ENCODE measurements around the gene OTX2. TPM values are rescaled to one million over a fixed set of nuclear protein-coding genes. Genes with fewer than 3 reads are reported as not detected.

OTX2 gene
- total RNA-seq, 2 donors from 2014 or later: not detected

DNA sequence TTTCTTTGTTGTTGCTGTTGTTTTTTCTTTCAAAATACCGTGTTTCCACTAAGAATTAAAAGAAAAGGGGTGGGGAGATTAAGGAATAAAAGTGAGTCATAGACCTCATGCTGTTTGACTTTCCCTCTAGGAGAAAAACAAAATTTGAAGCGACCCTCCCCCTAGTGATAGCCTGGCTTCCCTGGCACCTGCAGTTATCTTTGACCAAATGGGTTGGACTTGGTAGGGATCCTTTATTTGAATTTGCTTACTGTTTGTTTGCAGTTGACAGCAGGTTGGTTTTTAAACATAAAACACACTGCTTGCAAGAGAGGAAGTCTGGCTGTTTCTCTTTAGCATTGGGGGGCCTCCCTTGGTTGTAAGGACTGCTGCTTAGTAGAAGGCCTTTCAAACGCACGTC, 14.0 kb downstream of the OTX2 start:
- TF ChIP-seq, protein P1, sequence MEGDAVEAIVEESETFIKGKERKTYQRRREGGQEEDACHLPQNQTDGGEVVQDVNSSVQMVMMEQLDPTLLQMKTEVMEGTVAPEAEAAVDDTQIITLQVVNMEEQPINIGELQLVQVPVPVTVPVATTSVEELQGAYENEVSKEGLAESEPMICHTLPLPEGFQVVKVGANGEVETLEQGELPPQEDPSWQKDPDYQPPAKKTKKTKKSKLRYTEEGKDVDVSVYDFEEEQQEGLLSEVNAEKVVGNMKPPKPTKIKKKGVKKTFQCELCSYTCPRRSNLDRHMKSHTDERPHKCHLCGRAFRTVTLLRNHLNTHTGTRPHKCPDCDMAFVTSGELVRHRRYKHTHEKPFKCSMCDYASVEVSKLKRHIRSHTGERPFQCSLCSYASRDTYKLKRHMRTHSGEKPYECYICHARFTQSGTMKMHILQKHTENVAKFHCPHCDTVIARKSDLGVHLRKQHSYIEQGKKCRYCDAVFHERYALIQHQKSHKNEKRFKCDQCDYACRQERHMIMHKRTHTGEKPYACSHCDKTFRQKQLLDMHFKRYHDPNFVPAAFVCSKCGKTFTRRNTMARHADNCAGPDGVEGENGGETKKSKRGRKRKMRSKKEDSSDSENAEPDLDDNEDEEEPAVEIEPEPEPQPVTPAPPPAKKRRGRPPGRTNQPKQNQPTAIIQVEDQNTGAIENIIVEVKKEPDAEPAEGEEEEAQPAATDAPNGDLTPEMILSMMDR (IDR thresholded peaks at IDR 0.05): no peak
- no peak for DNase-seq (ENCODE audit: low spot score)
- no peak overlapping the region for H3K27ac ChIP-seq
- no peaks in the 10 kb centered on the region for H3K36me3 ChIP-seq
- peaks cover 32 to 44% of the 10 kb centered on the region in 2 donors for H3K27me3 ChIP-seq
- no peak overlapping the region for H3K4me3 ChIP-seq
- H3K9me3 ChIP-seq: no peaks in the 10 kb centered on the region
- peaks cover 0 to 22% of the 10 kb centered on the region in 2 donors for H3K4me1 ChIP-seq

DNA sequence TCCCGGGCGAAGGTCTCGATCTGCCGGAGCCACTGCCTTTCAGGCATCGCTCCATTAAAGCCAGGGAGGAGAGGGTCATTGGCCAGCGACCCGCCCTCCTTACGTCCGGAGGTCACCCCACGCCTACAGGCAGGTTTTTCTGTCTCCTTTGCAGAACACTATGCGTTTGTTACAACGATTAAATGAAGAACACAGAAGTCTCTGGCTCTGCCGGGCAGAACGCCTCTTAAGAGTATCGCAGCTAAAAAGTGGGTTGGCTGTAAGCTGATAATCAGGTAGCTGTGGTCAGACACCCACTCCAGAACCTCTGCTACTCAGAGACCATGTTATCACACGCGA, 15.0 kb downstream of the OTX2 start:
- H3K27me3 ChIP-seq: peaks cover 32 to 44% of the 10 kb centered on the region in 2 donors
- TF ChIP-seq, protein P1 (IDR thresholded peaks at IDR 0.05): no peak

DNA sequence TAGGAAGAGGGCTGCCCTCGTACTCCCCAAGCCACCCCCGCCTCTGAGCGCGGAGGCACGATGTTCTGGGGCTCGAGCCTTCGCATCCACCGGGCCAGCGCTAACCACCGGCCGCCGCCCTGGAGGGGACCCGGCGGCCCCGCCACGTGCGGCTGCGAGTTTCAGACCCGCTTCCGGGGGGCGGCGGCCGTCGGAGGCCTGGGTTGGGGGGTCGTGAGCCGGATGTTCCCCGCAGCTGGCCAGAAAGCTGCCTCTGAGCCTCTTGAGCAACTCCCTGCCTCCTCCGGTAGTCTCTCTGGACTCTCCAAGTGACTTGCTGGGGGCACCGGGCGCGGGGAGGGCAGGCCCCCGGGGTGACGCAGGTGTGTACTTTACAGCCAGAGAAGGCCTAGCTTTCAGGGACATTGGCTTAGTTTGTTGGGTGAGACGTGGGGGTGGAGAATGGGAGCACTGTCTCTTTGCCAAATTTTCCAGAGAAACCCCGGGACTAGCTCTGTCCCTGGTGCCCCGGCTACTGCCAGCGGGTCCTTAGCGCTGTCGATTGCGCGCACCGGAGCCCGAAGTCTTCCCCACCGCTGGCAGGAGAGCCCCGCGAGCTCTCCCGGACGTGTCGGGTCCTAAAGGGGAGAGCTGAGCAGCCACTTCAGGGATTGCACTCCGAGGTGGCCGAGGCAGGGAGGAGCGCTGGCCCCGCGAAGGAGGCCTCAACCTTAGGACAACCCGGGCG, 15.6 kb downstream of the OTX2 start:
- no peak for DNase-seq (ENCODE audit: low spot score)
- no peaks in the 10 kb centered on the region for H3K9me3 ChIP-seq

More for the DNA sequence above, 15.0 kb downstream of the OTX2 start:
- no peaks in the 10 kb centered on the region for H3K36me3 ChIP-seq
- no peak for DNase-seq (ENCODE audit: low spot score)
- H3K4me1 ChIP-seq: peaks cover 0 to 22% of the 10 kb centered on the region in 2 donors
- H3K9me3 ChIP-seq: no peaks in the 10 kb centered on the region
- no peak overlapping the region for H3K27ac ChIP-seq
- H3K4me3 ChIP-seq: no peak overlapping the region

DNA sequence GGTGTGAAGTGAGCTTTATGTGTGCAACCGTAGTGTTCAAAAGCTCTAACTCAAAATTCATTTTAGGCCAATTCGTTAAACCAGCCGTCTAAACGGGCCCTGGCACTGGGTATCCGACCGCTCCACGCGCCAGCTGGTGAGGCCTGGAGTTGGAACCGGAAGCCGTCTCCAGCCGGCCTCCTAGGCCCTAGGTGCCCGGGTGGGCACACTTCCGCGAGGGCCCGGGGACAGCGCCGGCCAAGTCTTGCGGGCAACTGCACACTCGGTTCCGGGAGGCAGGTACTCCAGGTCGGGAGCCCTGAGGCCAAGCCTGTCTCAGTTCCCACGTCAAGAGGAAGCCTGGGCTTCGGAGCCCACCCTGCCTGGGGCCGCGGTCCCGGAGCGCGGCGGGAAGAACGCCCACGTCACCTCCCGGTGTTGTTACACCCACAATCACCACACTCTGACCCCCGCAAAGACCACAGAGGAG, 16.2 kb downstream of the OTX2 start:
- Histone ChIP-seq H3K27ac (no peak overlapping the region), H3K27me3 (peaks cover 28 to 37% of the 10 kb centered on the region in 2 donors), H3K9me3 (no peaks in the 10 kb centered on the region), H3K4me1 (peaks cover 0 to 22% of the 10 kb centered on the region in 2 donors), H3K36me3 (no peaks in the 10 kb centered on the region), H3K4me3 (no peak overlapping the region)
- no peak for DNase-seq (ENCODE audit: low spot score)
- TF ChIP-seq, protein P1 (IDR thresholded peaks at IDR 0.05): no peak

More for the DNA sequence above, 15.6 kb downstream of the OTX2 start:
- TF ChIP-seq, protein P1 (IDR thresholded peaks at IDR 0.05): no peak
- Histone ChIP-seq H3K27me3 (peaks cover 29 to 43% of the 10 kb centered on the region in 2 donors), H3K27ac (no peak overlapping the region), H3K4me1 (peaks cover 0 to 22% of the 10 kb centered on the region in 2 donors), H3K4me3 (no peak overlapping the region), H3K36me3 (no peaks in the 10 kb centered on the region)

DNA sequence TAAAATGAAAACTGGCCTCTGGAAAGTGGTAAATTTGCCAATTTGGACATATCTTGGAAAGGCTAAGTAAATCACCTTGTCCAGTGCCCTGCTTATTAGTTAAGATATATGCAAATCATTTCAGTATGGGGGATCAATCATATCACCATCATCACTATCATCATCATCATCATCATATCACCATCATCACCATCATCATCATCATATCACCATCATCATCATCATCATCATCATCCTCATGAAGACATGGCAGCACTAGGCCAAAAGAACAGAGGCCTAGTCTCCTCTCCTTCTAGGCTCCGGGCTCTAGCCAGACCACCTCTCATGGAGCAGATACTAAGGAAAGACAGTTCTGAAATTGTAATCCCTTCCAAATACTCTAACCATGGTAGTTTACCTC, 20.3 kb downstream of the OTX2 start:
- no peak for DNase-seq (ENCODE audit: low spot score)
- peaks cover 6 to 13% of the 10 kb centered on the region in 2 donors for H3K27me3 ChIP-seq

More for the DNA sequence above, 20.3 kb downstream of the OTX2 start:
- Histone ChIP-seq H3K4me3 (no peak overlapping the region), H3K4me1 (peaks cover 0 to 1% of the 10 kb centered on the region in 2 donors), H3K36me3 (no peaks in the 10 kb centered on the region), H3K27ac (no peak overlapping the region), H3K9me3 (no peaks in the 10 kb centered on the region)
- TF ChIP-seq, protein P1 (IDR thresholded peaks at IDR 0.05): no peak

Measured in right atrium auricular region (tissue), 2 donors.